Endodermal cell (in vitro differentiated cells): ENCODE results near the gene HSDL1. TPM values are rescaled to one million over a fixed set of nuclear protein-coding genes. Genes with fewer than 3 reads are reported as not detected.
A peak's percentile ranks its signal among the peaks of the same experiment; 100 is the strongest.

Experiments
- DNase-seq: peaks from one replicate; pipeline ENCODE4 v3.0.0-alpha.2; 2017
- H3K27ac ChIP-seq: 2 replicates; pipeline ENCODE4 v1.5.1; 2013; ENCODE audit warnings: mild to moderate bottlenecking, low read depth, low read length, moderate library complexity
- H3K27me3 ChIP-seq: 2 replicates; pipeline ENCODE4 v1.6.1; 2013; ENCODE audit warnings: mild to moderate bottlenecking, low read length, moderate library complexity; ENCODE audit not compliant: insufficient read depth, control insufficient read depth, poor library complexity, severe bottlenecking
- H3K36me3 ChIP-seq: 2 replicates; pipeline ENCODE4 v1.7.0; 2013; ENCODE audit warnings: mild to moderate bottlenecking, low read length, moderate library complexity; ENCODE audit not compliant: control insufficient read depth, insufficient read depth
- H3K4me1 ChIP-seq: one replicate; pipeline ENCODE4 v1.7.0; 2013; ENCODE audit warnings: low read length; ENCODE audit not compliant: control insufficient read depth, insufficient read depth
- H3K4me3 ChIP-seq: 2 replicates; pipeline ENCODE4 v1.5.1; 2013; ENCODE audit warnings: mild to moderate bottlenecking, low read length, moderate library complexity
- H3K9ac ChIP-seq: 2 replicates; pipeline ENCODE4 v1.6.1; 2013; ENCODE audit warnings: mild to moderate bottlenecking, low read length, moderate library complexity; ENCODE audit not compliant: poor library complexity, severe bottlenecking; ENCODE audit errors: extremely low read depth
- H3K9me3 ChIP-seq: 2 replicates; pipeline ENCODE4 v1.6.1; 2013; ENCODE audit warnings: mild to moderate bottlenecking, low read length, moderate library complexity; ENCODE audit not compliant: control insufficient read depth
- H3K27ac Mint-ChIP-seq: 2 replicates; pipeline ENCODE4 v1.8.0; 2020; ENCODE audit warnings: mixed read lengths
- H3K27me3 Mint-ChIP-seq: 2 replicates; pipeline ENCODE4 v1.8.0; 2021; ENCODE audit warnings: mild to moderate bottlenecking, mixed read lengths; ENCODE audit not compliant: insufficient read depth
- H3K36me3 Mint-ChIP-seq: 2 replicates; pipeline ENCODE4 v1.8.0; 2020; ENCODE audit warnings: low read depth, mixed read lengths
- H3K4me1 Mint-ChIP-seq: 2 replicates; pipeline ENCODE4 v1.8.0; 2020; ENCODE audit warnings: mixed read lengths
- H3K4me3 Mint-ChIP-seq: 2 replicates; pipeline ENCODE4 v1.8.0; 2020; ENCODE audit warnings: mild to moderate bottlenecking, moderate library complexity, mixed read lengths
- H3K9me3 Mint-ChIP-seq: 2 replicates; pipeline ENCODE4 v1.8.0; 2020; ENCODE audit warnings: mild to moderate bottlenecking, mixed read lengths
- WGBS, 2 experiments: methylation state at CpG; one replicate each; pipeline versions ENCODE4 v1.1.5 to v1.1.7; 2013; ENCODE audit warnings: missing lambda C conversion rate in 2 of 2, mixed read lengths in 1 of 2; ENCODE audit not compliant: insufficient coverage in 1 of 2, insufficient read length in 1 of 2; 5-methylcytosine and 5-hydroxymethylcytosine counted together
- total RNA-seq, 2 donors: library from RNA; stranded (reverse); fragmentation: NEBNext Ultra II Directional in 1 of 2; extraction: Animal tissue kit (Norgen Biotek cat#: 25700) in 1 of 2; gene quantifications; 2 replicates in 1 of 2; 3 replicates in 1 of 2; pipeline ENCODE4 v1.2.1, GENCODE V29; 2021
- TF ChIP-seq, protein P1 (sequence below): fragments of 200-600 bp; sonication (generic); conservative IDR thresholded peaks from 2 replicates; pipeline ENCODE4 v1.5.0; 2021; ENCODE audit warnings: antibody characterized with exemption, mild to moderate bottlenecking

The HSDL1 gene
- total RNA-seq, 2 donors from 2014 or later, result 49.5 to 68.3 TPM

DNA sequence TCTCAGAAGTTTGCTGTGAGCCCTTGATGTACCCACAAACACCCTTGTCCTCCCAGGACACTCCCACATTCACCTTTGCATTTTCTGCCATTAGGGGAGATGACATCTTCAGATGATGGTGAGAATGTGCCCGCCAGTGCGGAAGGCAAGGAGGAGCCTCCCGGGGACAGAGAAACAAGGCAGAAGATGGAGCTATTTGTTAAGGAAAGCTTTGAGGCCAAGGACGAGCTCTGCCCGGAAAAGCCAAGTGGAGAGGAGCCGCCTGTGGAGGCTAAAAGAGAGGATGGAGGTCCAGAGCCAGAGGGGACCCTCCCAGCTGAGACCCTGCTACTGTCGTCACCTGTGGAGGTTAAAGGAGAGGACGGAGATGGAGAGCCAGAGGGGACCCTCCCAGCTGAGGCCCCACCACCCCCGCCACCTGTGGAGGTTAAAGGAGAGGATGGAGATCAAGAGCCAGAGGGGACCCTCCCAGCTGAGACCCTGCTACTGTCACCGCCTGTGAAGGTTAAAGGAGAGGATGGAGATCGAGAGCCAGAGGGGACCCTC is 24.9 kb upstream of the HSDL1 start:
- peaks cover 2% of the 10 kb centered on the region for H3K27me3 ChIP-seq
- Mint-ChIP-seq H3K36me3 (no peaks in the 10 kb centered on the region), H3K9me3 (no peaks in the 10 kb centered on the region), H3K4me1 (no peaks in the 10 kb centered on the region), H3K27me3 (peaks cover 2% of the 10 kb centered on the region), H3K27ac (no peak overlapping the region), H3K4me3 (no peak overlapping the region)
- H3K4me3 ChIP-seq, result no peak overlapping the region
- TF ChIP-seq, protein P1, sequence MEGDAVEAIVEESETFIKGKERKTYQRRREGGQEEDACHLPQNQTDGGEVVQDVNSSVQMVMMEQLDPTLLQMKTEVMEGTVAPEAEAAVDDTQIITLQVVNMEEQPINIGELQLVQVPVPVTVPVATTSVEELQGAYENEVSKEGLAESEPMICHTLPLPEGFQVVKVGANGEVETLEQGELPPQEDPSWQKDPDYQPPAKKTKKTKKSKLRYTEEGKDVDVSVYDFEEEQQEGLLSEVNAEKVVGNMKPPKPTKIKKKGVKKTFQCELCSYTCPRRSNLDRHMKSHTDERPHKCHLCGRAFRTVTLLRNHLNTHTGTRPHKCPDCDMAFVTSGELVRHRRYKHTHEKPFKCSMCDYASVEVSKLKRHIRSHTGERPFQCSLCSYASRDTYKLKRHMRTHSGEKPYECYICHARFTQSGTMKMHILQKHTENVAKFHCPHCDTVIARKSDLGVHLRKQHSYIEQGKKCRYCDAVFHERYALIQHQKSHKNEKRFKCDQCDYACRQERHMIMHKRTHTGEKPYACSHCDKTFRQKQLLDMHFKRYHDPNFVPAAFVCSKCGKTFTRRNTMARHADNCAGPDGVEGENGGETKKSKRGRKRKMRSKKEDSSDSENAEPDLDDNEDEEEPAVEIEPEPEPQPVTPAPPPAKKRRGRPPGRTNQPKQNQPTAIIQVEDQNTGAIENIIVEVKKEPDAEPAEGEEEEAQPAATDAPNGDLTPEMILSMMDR, result no peak
- no peaks in the 10 kb centered on the region for H3K9me3 ChIP-seq
- H3K36me3 ChIP-seq, result no peaks in the 10 kb centered on the region
- H3K27ac ChIP-seq, result no peak overlapping the region
- H3K4me1 ChIP-seq, result no peaks in the 10 kb centered on the region
- WGBS, 2 experiments, result 82% methylated on average over 7 to 11 of the region's 11 CpGs
- no peak overlapping the region for H3K9ac ChIP-seq
- DNase-seq, result peak; percentile 45

- H3K27me3 ChIP-seq, result peaks cover 10% of the 10 kb centered on the region
- H3K36me3 ChIP-seq, result no peaks in the 10 kb centered on the region
- TF ChIP-seq, protein P1, result no peak
- no peak overlapping the region for H3K9ac ChIP-seq
- no peak overlapping the region for H3K27ac ChIP-seq
- Mint-ChIP-seq H3K27me3 (peaks cover 8% of the 10 kb centered on the region), H3K36me3 (no peaks in the 10 kb centered on the region), H3K27ac (no peak overlapping the region), H3K4me3 (no peak overlapping the region), H3K9me3 (no peaks in the 10 kb centered on the region), H3K4me1 (no peaks in the 10 kb centered on the region)
- DNase-seq, result peak; percentile 53
- H3K4me1 ChIP-seq, result no peaks in the 10 kb centered on the region
- 88 to 94% methylated on average over 8 to 13 of the region's 13 CpGs for WGBS, 2 experiments
- no peak overlapping the region for H3K4me3 ChIP-seq
- no peaks in the 10 kb centered on the region for H3K9me3 ChIP-seq
Observed at GRCh38 chr16:84166796-84167695, 22.1 kb upstream of the HSDL1 start.

DNA sequence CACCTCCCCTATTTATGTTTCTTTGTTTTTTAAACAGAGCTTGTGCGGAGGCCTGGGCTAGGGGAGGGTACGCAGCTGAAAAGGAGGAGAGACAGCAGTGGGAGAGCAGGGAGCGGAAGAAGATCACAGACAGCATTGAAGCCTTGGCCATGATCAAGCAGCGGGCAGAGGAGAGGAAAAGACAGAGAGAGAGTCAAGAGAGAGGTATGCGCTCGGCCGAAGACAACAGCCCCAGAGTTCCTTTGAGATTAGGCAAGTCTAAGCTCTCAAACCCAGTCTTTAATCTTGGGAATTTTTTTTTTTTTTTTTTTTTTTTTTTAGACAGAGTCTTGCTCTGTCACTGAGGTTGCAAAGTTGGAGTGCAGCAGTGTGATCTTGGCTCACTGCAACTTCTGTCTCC is 20.8 kb upstream of the HSDL1 start:
- Histone ChIP-seq H3K27me3 (peaks cover 10% of the 10 kb centered on the region), H3K9me3 (no peaks in the 10 kb centered on the region), H3K27ac (no peak overlapping the region), H3K4me3 (no peak overlapping the region), H3K36me3 (no peaks in the 10 kb centered on the region), H3K9ac (no peak overlapping the region), H3K4me1 (no peaks in the 10 kb centered on the region)
- 92 to 100% methylated on average over 7 of the region's 7 CpGs for WGBS, 2 experiments
- no peak overlapping the region for H3K27ac Mint-ChIP-seq
- DNase-seq, result no peak
- TF ChIP-seq, protein P1, result no peak
- H3K4me3 Mint-ChIP-seq, result no peak overlapping the region
- H3K36me3 Mint-ChIP-seq, result no peaks in the 10 kb centered on the region
- H3K4me1 Mint-ChIP-seq, result no peaks in the 10 kb centered on the region
- peaks cover 8% of the 10 kb centered on the region for H3K27me3 Mint-ChIP-seq
- H3K9me3 Mint-ChIP-seq, result no peaks in the 10 kb centered on the region
